ENCODE measurements around the gene FAM210B. TPM values are rescaled to one million over a fixed set of nuclear protein-coding genes. Genes with fewer than 3 reads are reported as not detected.

Gene FAM210B
- total and polyA plus RNA-seq, 2 of the 13 experiments (the other 11 are each of a cell fraction or from before 2014, with no cell fraction given): 75.9 to 107 TPM

- TF ChIP-seq NRL (CRISPR knock-in tag; IDR thresholded peaks at IDR 0.05; ENCODE audit: borderline replicate concordance) (peak; percentile 84; the same call in 1 of the 2 replicates), ZNF275 (CRISPR knock-in tag; IDR thresholded peaks at IDR 0.05; ENCODE audit: borderline replicate concordance) (0 out of 2 replicates have a peak, but pooled peaks have one; percentile 91), ZNF430 (CRISPR knock-in tag; IDR thresholded peaks at IDR 0.05) (no peak), ZNF710 (CRISPR knock-in tag; IDR thresholded peaks at IDR 0.05; ENCODE audit: borderline replicate concordance) (peak; percentile 13; the same call in 1 of the 2 replicates), ZNF678 (CRISPR knock-in tag; IDR thresholded peaks at IDR 0.05) (peak; percentile 77; the same call in 1 of the 2 replicates), ZGPAT (CRISPR knock-in tag; IDR thresholded peaks at IDR 0.05) (0 out of 2 replicates have a peak, but pooled peaks have one; percentile 14), FOXA3 (CRISPR knock-in tag; IDR thresholded peaks at IDR 0.05) (peak; percentile 85), SKIL (CRISPR knock-in tag; IDR thresholded peaks at IDR 0.05; ENCODE audit: borderline replicate concordance) (0 out of 2 replicates have a peak, but pooled peaks have one; percentile 33), NFKB2 (CRISPR knock-in tag; IDR thresholded peaks at IDR 0.05; ENCODE audit: borderline replicate concordance) (peak; percentile 66; the same call in 1 of the 2 replicates), GLI4 (CRISPR knock-in tag; IDR thresholded peaks at IDR 0.05; ENCODE audit: borderline replicate concordance) (peak; percentile 76; the same call in 1 of the 2 replicates), LCORL (IDR thresholded peaks at IDR 0.05) (no peak), LCORL (CRISPR knock-in tag; IDR thresholded peaks at IDR 0.05) (peak; percentile 51), SOX5 (CRISPR knock-in tag; IDR thresholded peaks at IDR 0.05; ENCODE audit: borderline replicate concordance) (peak; percentile 21; the same call in 1 of the 2 replicates), ZNF101 (CRISPR knock-in tag; IDR thresholded peaks at IDR 0.05; ENCODE audit: borderline replicate concordance, low read depth) (peak; percentile 67; the same call in 1 of the 2 replicates), CREM (IDR thresholded peaks at IDR 0.05) (0 out of 2 replicates have a peak, but pooled peaks have one; percentile 8), CREM (CRISPR knock-in tag; IDR thresholded peaks at IDR 0.05) (no peak), KDM2A (CRISPR knock-in tag; IDR thresholded peaks at IDR 0.05; ENCODE audit: borderline replicate concordance, low read depth) (no peak), HMG20B (CRISPR knock-in tag; conservative IDR thresholded peaks at IDR 0.05) (peak; percentile 52; the same call in 1 of the 2 replicates), DMAP1 (CRISPR knock-in tag; IDR thresholded peaks at IDR 0.05) (no peak; the same call in none of the 2 replicates), ZNF740 (CRISPR knock-in tag; IDR thresholded peaks at IDR 0.05) (no peak), ZNF792 (CRISPR knock-in tag; IDR thresholded peaks at IDR 0.05) (peak; percentile 47; the same call in 1 of the 2 replicates), HNRNPH1 (optimal IDR thresholded peaks at IDR 0.05; ENCODE audit: low read depth, low read length) (no peak), HDAC1 (CRISPR knock-in tag; IDR thresholded peaks at IDR 0.05) (peak; percentile 61; the same call in 1 of the 2 replicates)
Observed at GRCh38 chr20:56360133-56360907, 1.5 kb downstream of the FAM210B start (continued).
